IMR-90 (cell line): Measurements from ENCODE around the gene CD44. TPM values are rescaled to one million over a fixed set of nuclear protein-coding genes. Genes with fewer than 3 reads are reported as not detected.

Experiments
- ATAC-seq: fragments of 200-7000 bp; cut with Tn5 transposase; 2 replicates; pipeline ENCODE4 v1.9.1; 2020; ENCODE audit warnings: low read depth, mild to moderate bottlenecking, moderate library complexity
- BruUV-seq: library from RNA; stranded (reverse); fragments of 400-500 nt; replicated peaks from 2 replicates; lab custom pipeline; 2021; lab: Mats Ljungman, UMichigan
- CTCF ChIA-PET: fragments of 300-600 bp; formaldehyde crosslinking; extraction: SDS; loops from one replicate; lab custom pipeline; 2021; ENCODE audit warnings: antibody characterized with exemption; lab: Yijun Ruan, JAX
- POLR2A ChIA-PET: fragments of 300-600 bp; sonication (Branson Sonifier 250); formaldehyde crosslinking; loops from one replicate; lab custom pipeline; 2022; ENCODE audit warnings: antibody characterized with exemption; ENCODE audit not compliant: unreplicated experiment; lab: Charles Lee
- DNase-seq: peaks from one replicate; pipeline ENCODE4 v3.0.0; 2013
- H2AFZ ChIP-seq: replicated peaks from 2 replicates; pipeline ENCODE3; 2013; ENCODE audit warnings: low read length, mild to moderate bottlenecking; ENCODE audit not compliant: poor library complexity
- H2AK5ac ChIP-seq: 2 replicates; pipeline ENCODE4 v1.6.1; 2013; ENCODE audit warnings: low read depth, low read length, inconsistent platforms
- H2AK9ac ChIP-seq: replicated peaks from 2 replicates; pipeline ENCODE3; 2013; ENCODE audit warnings: mild to moderate bottlenecking, low read depth, low read length, moderate library complexity; ENCODE audit not compliant: poor library complexity
- H2BK120ac ChIP-seq: 2 replicates; pipeline ENCODE4 v1.6.1; 2013; ENCODE audit warnings: low read depth, low read length, inconsistent platforms
- H2BK15ac ChIP-seq: 3 replicates; pipeline ENCODE4 v1.6.1; 2013; ENCODE audit warnings: low read depth, low read length, inconsistent platforms
- H2BK20ac ChIP-seq: 2 replicates; pipeline ENCODE4 v1.6.1; 2013; ENCODE audit warnings: low read depth, mild to moderate bottlenecking, inconsistent platforms, low read length, moderate library complexity
- H2BK5ac ChIP-seq: 2 replicates; pipeline ENCODE4 v1.6.1; 2013; ENCODE audit warnings: mild to moderate bottlenecking, low read depth, low read length, inconsistent platforms; ENCODE audit not compliant: poor library complexity, severe bottlenecking
- H3K14ac ChIP-seq: replicated peaks from 2 replicates; pipeline ENCODE4 v1.6.1; 2013; ENCODE audit warnings: low read depth, low read length, inconsistent platforms
- H3K18ac ChIP-seq: 2 replicates; pipeline ENCODE4 v1.6.1; 2013; ENCODE audit warnings: low read depth, low read length, control low read depth
- H3K23ac ChIP-seq: 2 replicates; pipeline ENCODE4 v1.6.1; 2013; ENCODE audit warnings: low read depth, low read length, inconsistent platforms
- H3K27ac ChIP-seq: 2 replicates; pipeline ENCODE4 v1.5.1; 2013; ENCODE audit warnings: mild to moderate bottlenecking, control low read depth, low read length; ENCODE audit not compliant: insufficient read depth
- H3K27me3 ChIP-seq: 2 replicates; pipeline ENCODE4 v1.6.1; 2013; ENCODE audit warnings: low read length; ENCODE audit not compliant: control insufficient read depth, insufficient read depth
- H3K36me3 ChIP-seq: 2 replicates; pipeline ENCODE4 v1.6.1; 2013; ENCODE audit warnings: low read length, mixed read lengths; ENCODE audit not compliant: control insufficient read depth, insufficient read depth
- H3K4ac ChIP-seq: 2 replicates; pipeline ENCODE4 v1.6.1; 2013; ENCODE audit warnings: low read depth, low read length, inconsistent platforms
- H3K4me1 ChIP-seq: 2 replicates; pipeline ENCODE4 v1.6.1; 2013; ENCODE audit warnings: low read length, mixed read lengths; ENCODE audit not compliant: control insufficient read depth, insufficient read depth
- H3K4me2 ChIP-seq: 2 replicates; pipeline ENCODE4 v1.6.1; 2013; ENCODE audit warnings: low read depth, mild to moderate bottlenecking, control low read depth, low read length, moderate library complexity
- H3K4me3 ChIP-seq: 2 replicates; pipeline ENCODE4 v1.5.1; 2013; ENCODE audit warnings: low read depth, mild to moderate bottlenecking, control low read depth, low read length, moderate library complexity; ENCODE audit not compliant: insufficient read depth
- H3K56ac ChIP-seq: 2 replicates; pipeline ENCODE4 v1.6.1; 2013; ENCODE audit warnings: low read length, inconsistent platforms; ENCODE audit not compliant: insufficient read depth; ENCODE audit errors: extremely low read depth
- H3K79me1 ChIP-seq, 2 experiments: 2 replicates each; pipeline ENCODE4 v1.6.1; 2013; ENCODE audit warnings: low read length in 2 of 2, inconsistent platforms in 1 of 2, low read depth in 1 of 2
- H3K9ac ChIP-seq: 2 replicates; pipeline ENCODE4 v1.6.1; 2013; ENCODE audit warnings: low read depth, low read length, control low read depth
- H3K9me1 ChIP-seq: 2 replicates; pipeline ENCODE4 v1.6.1; 2013; ENCODE audit warnings: low read length, inconsistent platforms; ENCODE audit not compliant: insufficient read depth
- H3K9me3 ChIP-seq: 2 replicates; pipeline ENCODE4 v1.6.1; 2013; ENCODE audit warnings: low read length; ENCODE audit not compliant: control insufficient read depth, insufficient read depth
- H4K20me1 ChIP-seq: 2 replicates; pipeline ENCODE4 v1.6.1; 2013; ENCODE audit warnings: low read length, inconsistent platforms; ENCODE audit not compliant: insufficient read depth
- H4K5ac ChIP-seq: 2 replicates; pipeline ENCODE4 v1.6.1; 2013; ENCODE audit warnings: mild to moderate bottlenecking, low read depth, low read length, control low read depth
- H4K8ac ChIP-seq, 2 experiments: 2 replicates each; pipeline ENCODE4 v1.6.1; 2013; ENCODE audit warnings: low read depth in 2 of 2, low read length in 2 of 2, control low read depth in 1 of 2, inconsistent platforms in 1 of 2
- H4K91ac ChIP-seq: 2 replicates; pipeline ENCODE4 v1.6.1; 2013; ENCODE audit warnings: low read depth, low read length, inconsistent platforms; ENCODE audit not compliant: insufficient read depth
- BHLHE40 ChIP-seq: fragments of 150-350 bp; IDR thresholded peaks from 2 replicates; pipeline ENCODE4 v1.6.1; 2016; ENCODE audit warnings: mild to moderate bottlenecking, low read depth, low read length
- FOS ChIP-seq: fragments of 150-350 bp; IDR thresholded peaks from 2 replicates; pipeline ENCODE4 v1.6.1; 2016; ENCODE audit warnings: low read depth, low read length
- SMC3 ChIP-seq: fragments of 150-350 bp; IDR thresholded peaks from 2 replicates; pipeline ENCODE4 v1.6.1; 2016; ENCODE audit warnings: low read depth, mild to moderate bottlenecking, antibody characterized with exemption, low read length, moderate library complexity
- WGBS, 2 experiments: methylation state at CpG; one replicate each; pipeline versions ENCODE4 v1.1.5 to v1.1.7; 2013; ENCODE audit warnings: missing lambda C conversion rate in 2 of 2; ENCODE audit not compliant: insufficient read length in 1 of 2; ENCODE audit errors: extremely low coverage in 2 of 2; 5-methylcytosine and 5-hydroxymethylcytosine counted together
- dilution Hi-C: fragments of 300-500 bp; cut with HindIII; formaldehyde crosslinking; loops from one replicate; pipeline ENCODE4 v1.14.3; 2018; ENCODE audit warnings: low sequenced_read_pairs; ENCODE audit not compliant: unreplicated experiment
- in situ Hi-C: fragments of 300-500 bp; cut with MboI; formaldehyde crosslinking; loops from 3 replicates; pipeline ENCODE4 v1.14.3; 2019; ENCODE audit warnings: low sequenced_read_pairs, inconsistent platforms, mixed read lengths
- intact Hi-C: fragments of 100-400 bp; cut with micrococcal nuclease; formaldehyde crosslinking; loops from 2 replicates; pipeline ENCODE4 v1.10.0; 2022
- polyA plus RNA-seq, 3 experiments: library from polyadenylated mRNA; depleted of rRNA; stranded (reverse); fragments of >200 nt; gene quantifications; 2 replicates each; pipeline ENCODE4 v1.2.3, GENCODE V29; 2012; ENCODE audit warnings: low replicate concordance in 1 of 3
- total RNA-seq: library from RNA; depleted of rRNA; stranded (reverse); fragments of >200 nt; gene quantifications from 2 replicates; pipeline ENCODE4 v1.2.3, GENCODE V29; 2012

The CD44 gene
- total and polyA plus RNA-seq, 2 of the 4 experiments (the other 2 are of a cell fraction) = 357 to 947 TPM

DNA sequence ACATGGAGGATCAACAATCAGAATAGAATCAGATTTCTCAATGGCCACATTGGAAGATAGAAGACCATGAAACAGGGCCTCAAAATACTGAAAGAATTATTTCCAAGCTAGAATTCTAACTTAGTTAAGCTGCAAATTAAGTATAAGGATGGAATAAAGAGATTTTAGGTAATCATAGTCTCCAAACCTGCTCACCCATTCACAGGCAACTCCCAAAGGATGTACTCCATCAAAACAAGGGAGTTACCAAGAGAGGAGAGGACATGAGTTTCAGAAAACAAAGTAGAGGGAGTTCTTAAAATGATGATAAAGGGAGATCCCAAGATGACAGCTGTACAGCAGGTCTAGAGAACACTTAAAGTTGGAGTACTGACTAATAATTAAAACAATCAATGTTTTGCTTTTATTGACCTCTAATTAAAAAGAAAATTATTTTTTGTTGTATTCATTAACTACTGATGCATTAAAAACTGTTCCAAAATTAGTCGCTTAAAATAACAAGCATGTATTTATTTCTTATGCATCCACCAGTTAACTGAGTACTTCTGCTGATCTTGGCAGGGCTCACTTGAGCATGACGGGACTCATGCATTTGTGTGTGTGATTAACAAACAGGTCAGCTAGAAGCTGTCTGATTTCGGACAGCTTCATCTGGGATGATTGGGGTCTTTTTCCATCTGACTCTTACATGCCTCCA lies 95.6 kb downstream of the CD44 start:
- no peak overlapping the region for H3K27ac ChIP-seq
- BruUV-seq = no TSS peak
- POLR2A ChIA-PET = interaction anchor here (0.6 kb wide), 1 partner anchor 24 kb away, joined by 9 read pairs; no protein-coding TSS in a partner anchor

More for the DNA sequence above, 95.6 kb downstream of the CD44 start:
- Histone ChIP-seq H4K91ac (no peak overlapping the region), H2AK5ac (no peak overlapping the region), H3K18ac (peak overlapping the region; percentile 63; the same call in 1 of the 2 replicates), H2AFZ (no peak overlapping the region), H4K8ac (no peak overlapping the region), H3K23ac (no peak overlapping the region), H2AK9ac (no peak overlapping the region), H3K4me1 (peaks cover 13% of the 10 kb centered on the region), H3K79me1 (peaks cover 0 to 6% of the 10 kb centered on the region in 2 experiments; a peak in 1 of 4 replicates), H2BK20ac (no peak overlapping the region), H3K4me2 (no peak overlapping the region), H2BK5ac (peak overlapping the region; percentile 35), H2BK120ac (peak overlapping the region; percentile 44; the same call in 1 of the 2 replicates), H3K9ac (no peak overlapping the region), H3K9me1 (no peaks in the 10 kb centered on the region), H3K4me3 (no peak overlapping the region), H2BK15ac (peak overlapping the region; percentile 59; the same call in 1 of the 3 replicates), H3K9me3 (peaks cover 3% of the 10 kb centered on the region; the same call in 1 of the 2 replicates), H3K56ac (no peak overlapping the region), H3K27me3 (no peaks in the 10 kb centered on the region), H3K4ac (0 out of 2 replicates have a peak overlapping the region, but pooled peaks have one; percentile 18), H3K14ac (no peak overlapping the region), H4K5ac (no peak overlapping the region), H3K36me3 (peaks cover 16% of the 10 kb centered on the region), H4K20me1 (no peaks in the 10 kb centered on the region)
- dilution Hi-C loops = no loop called here
- CTCF ChIA-PET = interaction anchor here (1.1 to 1.5 kb wide), 2 partner anchors 71 to 308 kb away, joined by 3 read pairs; no protein-coding TSS in a partner anchor
- WGBS, 2 experiments = no CpG with 5 or more reads among the region's 3 CpGs
- TF ChIP-seq BHLHE40 = no peak
- no peak for TF ChIP-seq FOS
- 0 out of 2 replicates have a peak, but pooled peaks have one; percentile 4 for TF ChIP-seq SMC3
- intact Hi-C loops = loop anchor here (5.0 to 10.0 kb wide), 3 partner anchors 73 to 250 kb away; no protein-coding TSS in a partner anchor
- peak; percentile 56 for DNase-seq
- ATAC-seq = peak; percentile 5; the same call in 1 of the 2 replicates
- in situ Hi-C loops = loop anchor here (10.0 kb wide), 1 partner anchor 150 kb away; no protein-coding TSS in a partner anchor
